Activated T-helper 1 cell treated with Interleukin-2 at 50 U/mL for 16 hours (primary cell): ENCODE data around the gene COLGALT1.

Experiments
- DNase-seq: peaks from one replicate; pipeline ENCODE4 v3.0.0-alpha.2; 2020; ENCODE audit warnings: low read depth

COLGALT1 gene

GRCh38 chr19:17599780-17600179 is 44.3 kb downstream of the COLGALT1 start:
- DNase-seq, result no peak

DNA sequence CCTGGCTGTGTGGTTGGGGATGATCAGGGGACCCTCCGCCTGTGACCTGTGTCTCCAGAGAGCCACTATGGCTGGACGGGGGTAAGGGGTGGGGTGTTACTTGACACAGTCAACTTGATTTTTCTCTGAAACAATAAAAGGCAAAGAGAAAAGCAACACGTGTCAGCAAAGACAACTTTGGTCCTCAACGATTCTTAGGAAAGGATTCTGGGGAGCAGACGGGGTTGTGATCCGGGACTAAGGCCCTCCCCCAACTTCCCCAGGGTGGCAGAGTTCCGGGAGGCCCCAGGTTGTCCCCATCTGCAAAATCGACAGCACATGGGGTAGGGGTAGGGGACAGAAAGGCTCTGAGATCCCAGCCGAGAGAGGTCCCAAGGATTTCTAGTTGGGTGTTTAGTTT is 46.2 kb downstream of the COLGALT1 start:
- DNase-seq, result no peak

GRCh38 chr19:17602217-17602616 is 46.8 kb downstream of the COLGALT1 start:
- DNase-seq, result no peak

GRCh38 chr19:17602872-17603510 is 47.5 kb downstream of the COLGALT1 start:
- no peak for DNase-seq

DNA sequence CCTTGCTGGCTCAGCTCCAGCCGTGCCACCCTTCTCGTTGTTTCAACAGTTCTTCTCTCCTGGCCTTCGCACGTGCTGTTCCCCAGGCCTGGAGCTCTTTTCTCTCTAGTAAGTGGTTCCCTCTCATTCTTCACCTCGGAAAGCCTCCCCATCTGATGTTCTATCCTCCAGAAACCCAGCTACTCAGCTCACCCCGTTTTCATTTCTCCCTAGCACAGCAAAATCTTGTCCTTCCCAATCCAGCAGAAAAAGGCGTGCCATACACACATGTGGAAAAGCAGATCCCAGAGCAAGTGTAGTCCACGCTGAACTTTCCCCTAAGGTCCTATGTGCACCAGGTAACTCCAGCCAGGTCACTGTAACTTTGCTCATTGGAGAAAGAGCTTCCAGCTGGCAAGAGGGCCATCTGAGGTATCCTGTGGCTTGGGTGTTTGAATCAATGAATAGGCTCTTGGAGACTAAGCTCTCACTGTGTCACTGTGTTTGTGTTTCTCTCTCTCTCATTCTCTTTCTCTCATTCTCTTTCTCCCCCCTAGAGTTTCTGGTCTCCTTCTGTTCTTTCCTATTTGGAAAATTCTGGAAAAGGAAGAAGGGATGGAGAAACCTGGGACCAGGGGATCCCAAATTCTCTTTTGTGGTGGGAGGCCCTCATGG is 49.0 kb downstream of the COLGALT1 start:
- no peak for DNase-seq

DNA sequence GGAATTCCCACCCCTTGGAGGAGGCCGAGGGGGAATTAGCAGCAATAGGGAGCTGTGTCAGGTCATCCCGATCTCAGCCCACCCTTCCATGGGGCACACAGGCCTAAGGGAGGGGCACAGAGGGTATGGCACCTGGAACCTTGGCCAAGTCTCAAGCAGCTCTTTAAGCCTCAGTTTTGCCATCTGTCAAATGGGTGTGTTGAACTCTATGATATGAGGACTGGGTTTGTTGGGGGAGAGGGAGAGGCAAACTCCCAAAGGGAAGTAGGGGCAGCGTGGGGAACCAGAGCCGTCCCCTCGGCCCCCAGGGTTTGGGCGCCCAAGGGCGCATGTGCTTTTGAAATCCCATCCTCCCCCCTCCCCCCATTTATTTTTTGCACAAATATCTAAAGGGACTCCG is 49.7 kb downstream of the COLGALT1 start:
- DNase-seq, result no peak

DNA sequence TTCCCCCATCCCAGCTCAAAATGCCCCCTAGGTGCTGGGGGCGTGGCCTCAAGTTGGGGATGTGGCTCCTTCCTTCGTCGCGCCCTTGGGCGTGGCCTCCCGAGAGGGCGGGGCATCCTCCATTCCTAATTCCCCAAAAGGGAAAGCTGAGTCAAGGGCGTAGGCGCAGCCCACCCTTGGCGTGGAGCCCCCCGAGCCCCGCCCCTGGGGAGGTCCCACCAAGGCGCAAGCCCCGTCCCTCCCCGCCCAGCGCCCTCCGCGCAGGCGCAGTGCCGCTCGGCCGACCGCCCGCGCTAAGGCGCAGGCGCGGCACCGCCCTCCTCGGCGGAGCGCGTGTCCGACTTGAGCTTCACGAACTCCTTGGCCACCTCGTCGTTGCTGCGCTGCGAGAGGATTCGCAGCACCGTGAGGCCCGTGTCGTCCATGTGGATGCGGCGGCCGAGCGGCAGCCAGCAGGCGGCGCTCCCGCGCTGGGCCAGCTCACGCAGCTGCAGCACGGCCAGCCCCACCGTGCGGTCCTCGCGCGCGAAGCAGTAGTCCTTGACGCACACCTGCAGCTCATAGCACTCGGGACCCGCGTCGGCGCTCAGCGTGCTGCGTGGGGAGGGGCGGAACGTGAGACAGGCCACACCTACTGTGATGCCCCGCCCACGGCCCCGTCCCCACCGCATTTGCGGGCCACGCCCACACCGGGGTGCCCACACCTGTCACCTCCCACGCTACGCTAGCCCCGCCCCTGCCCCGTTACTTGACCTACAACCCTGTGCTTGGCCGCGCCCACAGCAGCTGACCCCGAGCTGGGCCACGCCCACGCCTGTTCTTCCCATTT is 50.5 kb downstream of the COLGALT1 start:
- DNase-seq, result peak; percentile 66

DNA sequence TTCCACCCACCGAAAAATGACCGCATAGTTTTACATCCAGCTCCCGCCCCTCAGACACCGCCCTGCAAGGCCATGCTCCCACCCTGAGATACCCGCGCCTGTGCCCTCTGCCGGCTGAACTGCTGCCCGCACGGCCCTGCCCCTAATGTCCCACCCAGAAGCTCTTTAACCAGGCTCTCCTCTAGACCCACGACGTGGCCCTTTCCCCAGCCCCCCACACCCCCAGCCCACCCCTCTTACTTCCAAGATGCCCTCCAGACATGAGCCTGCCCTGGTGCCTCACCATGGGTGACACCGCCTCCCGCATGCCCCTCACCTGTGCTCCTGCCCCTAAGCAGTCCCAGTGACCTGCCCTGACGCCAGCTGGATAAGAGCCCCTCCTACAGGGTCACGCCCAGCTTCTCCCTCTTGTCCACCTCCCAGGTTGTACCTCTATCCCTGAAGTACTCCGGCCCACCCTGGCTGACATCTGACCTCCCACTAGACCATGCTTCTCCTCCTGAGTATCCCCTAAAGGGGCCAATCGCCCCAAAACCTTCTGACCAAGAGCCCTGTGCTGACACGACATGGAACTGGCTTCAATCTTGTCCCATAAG is 51.2 kb downstream of the COLGALT1 start:
- DNase-seq, result no peak

GRCh38 chr19:17607936-17608335 is 52.5 kb downstream of the COLGALT1 start:
- no peak for DNase-seq

DNA sequence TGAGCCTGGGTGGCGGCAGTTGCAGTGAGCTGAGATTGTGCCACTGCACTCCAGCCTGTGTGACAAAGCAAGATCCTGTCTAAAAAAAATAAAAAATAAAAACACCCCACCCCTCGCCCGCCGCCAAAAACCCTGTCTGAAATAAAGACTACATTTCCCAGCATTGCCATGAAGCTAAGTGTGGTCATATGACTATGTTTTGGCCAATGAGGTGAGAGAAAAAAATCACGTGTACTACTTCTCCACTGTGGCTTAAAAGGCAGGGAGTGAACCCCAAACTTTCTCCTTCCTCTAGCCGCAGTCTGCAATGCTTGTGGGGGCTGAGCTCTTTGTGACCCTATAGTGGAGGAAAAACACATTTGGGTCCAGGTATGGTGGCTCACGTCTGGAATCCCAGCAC is 54.9 kb downstream of the COLGALT1 start:
- no peak for DNase-seq

DNA sequence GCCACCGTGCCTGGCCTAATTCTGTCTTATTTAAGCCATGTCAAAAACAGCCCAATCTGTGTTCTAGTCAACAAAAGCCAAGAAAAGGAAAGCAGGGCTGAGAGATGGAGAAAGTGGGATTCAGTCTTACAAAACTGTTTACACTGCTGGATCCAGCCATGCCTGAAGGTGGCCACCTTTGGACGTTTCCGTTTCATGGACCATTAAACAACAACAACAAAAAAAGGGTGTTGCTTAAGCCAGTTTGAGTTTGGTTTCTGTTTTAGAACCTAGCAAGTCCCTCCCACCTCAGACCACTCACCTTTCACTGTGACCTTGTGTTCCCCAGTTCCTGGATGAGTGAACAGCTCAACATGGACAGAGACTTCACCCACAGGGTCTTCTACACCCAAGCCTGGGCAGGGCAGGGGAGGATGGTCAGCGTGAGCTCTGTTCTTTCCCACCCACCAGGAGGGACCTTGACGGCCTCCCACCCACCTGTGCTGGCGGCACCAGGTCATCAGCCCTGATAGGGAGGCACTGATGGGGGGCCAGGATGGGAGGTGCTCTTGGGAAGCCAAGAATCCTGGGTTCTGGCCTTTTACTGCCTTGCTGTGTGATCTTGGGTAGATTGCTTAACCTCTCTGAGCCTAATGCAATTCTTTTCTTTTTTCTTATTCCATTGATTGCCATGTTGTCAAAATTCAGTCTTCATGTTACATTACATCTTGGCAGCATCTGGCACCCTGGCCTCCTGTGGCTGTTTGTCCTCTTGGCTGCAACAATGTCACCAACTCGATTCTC is 56.2 kb downstream of the COLGALT1 start:
- DNase-seq, result no peak

DNA sequence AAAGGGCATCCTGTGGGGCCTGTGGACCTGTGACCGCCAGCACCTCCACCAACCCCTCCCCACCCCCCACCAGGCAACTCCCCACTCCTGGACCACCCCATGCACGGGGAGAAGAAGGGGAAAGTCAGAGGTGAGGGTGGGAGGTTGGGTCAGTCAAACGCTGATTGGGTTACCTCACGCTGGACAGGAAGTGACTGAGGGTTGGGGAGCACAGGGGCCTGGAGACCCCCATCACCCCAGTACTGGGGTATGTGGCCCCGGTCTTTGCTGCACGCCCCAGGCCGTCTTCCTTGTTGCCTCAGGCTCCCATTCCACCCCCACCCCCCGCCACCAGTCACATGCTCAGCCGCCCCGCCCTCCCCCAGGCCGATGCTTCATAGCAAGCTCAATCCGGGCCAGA is 59.0 kb downstream of the COLGALT1 start:
- no peak for DNase-seq

DNA sequence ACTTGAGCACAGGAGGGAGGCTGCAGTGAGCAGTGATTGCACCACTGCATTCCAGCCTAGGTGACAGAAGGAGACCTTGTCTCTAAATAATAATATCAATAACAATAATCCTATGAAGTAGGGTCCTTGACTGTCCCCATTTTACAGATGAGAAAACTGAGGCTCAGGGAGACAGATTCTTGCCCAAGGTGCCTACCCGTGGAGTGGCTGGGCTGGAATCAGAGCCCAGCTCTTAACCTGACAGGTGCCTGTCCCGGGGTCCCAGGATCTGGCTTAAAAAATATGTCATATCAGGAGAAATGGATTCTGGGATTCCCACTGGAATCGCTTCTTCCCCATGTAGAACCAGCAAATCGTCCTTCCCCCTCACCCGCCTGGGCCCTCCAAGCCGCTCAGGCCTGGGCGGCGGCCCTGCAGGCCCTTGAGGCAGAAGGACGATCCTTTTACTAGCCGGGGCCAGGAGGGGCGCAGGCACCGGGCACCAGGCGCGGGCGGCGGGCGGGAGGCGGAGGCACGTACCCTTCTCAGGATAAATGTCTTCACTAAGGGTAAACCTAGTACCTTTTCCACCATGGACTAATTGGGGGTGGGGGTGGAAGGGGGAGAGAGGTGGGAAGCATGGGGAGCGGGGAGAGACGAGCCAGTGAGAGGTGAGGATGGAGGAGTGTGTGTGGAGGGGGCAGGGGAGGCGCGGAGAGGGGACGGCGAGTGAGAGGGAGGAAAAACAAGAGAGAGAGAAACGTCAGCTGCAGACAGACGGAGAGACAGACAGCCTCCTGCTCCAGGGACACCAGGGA is 60.6 kb downstream of the COLGALT1 start:
- no peak for DNase-seq

DNA sequence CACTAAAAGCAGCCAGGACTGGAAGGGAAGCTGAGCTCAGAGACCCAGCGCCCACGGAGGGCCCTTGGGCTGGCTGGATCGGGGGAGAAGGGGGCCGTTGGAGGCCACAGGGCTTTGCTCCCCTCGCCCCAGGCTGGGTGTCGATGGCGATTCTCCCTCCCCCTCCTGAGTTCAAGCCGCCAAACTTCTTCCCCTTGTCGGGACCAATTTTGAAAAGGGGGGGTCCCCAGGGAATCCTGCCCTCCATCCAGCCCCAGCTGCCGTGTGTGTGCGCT is 61.2 kb downstream of the COLGALT1 start:
- no peak for DNase-seq

- DNase-seq, result no peak
These were observed 61.7 kb downstream of the COLGALT1 start for GRCh38 chr19:17616961-17617806.

- DNase-seq, result no peak
These were observed 62.4 kb downstream of the COLGALT1 start for GRCh38 chr19:17617807-17618192.

DNA sequence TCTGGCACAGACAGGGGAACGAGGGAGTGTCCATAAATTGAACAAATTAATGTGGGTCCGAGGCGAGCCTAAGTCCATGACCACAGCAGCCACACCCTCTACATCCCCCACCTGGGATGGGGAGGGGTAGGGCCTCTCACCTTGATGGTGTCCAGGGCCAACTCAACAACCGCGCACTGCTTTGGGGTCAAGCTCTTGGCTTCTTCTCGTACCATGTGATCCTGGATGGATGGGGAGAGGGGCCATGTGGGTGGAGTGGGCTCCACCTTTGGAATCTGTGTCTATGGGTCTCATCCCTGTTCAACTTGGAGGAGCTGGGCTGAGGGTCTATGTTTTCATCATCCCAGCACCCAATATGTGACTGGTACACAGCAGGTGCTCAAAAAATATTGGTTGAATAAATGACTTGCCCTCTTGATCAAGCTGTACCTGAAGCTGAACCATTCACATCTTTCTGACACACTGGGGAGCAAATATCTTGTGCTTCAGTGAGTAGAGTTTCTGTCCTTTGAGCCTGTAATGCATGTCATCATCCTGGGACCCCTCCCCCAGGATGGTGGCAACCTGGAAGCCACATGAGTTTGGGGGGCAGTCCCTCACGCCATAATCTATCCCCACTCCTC is 62.9 kb downstream of the COLGALT1 start:
- DNase-seq, result no peak

GRCh38 chr19:17618936-17619335 is 63.5 kb downstream of the COLGALT1 start:
- no peak for DNase-seq

- DNase-seq, result no peak
These were observed 65.2 kb downstream of the COLGALT1 start for GRCh38 chr19:17620696-17621095.
